Motor neuron (in vitro differentiated cells): ENCODE data around the gene MTA3. TPM values are rescaled to one million over a fixed set of nuclear protein-coding genes. Genes with fewer than 3 reads are reported as not detected.

Experiments
- ATAC-seq, 8 experiments: fragments of 200-7000 bp; cut with Tn5 transposase; replicated peaks in 6 of 8; 2 replicates each; pipeline ENCODE4 v1.8.0; 2021; ENCODE audit warnings: mild to moderate bottlenecking in 8 of 8, moderate library complexity in 8 of 8
- H3K27ac ChIP-seq, 2 donors: fragments of 250-450 bp; sonication (Bioruptor Pico); 2 replicates each; pipeline ENCODE4 v1.9.0; 2021; ENCODE audit warnings: antibody characterized with exemption in 2 of 2, mild to moderate bottlenecking in 2 of 2, moderate library complexity in 1 of 2
- H3K4me1 ChIP-seq, 2 donors: fragments of 250-450 bp; sonication (Bioruptor Pico); replicated peaks in 1 of 2; 2 replicates each; pipeline ENCODE4 v1.6.1; 2021; ENCODE audit warnings: antibody characterized with exemption in 2 of 2, mild to moderate bottlenecking in 2 of 2, moderate library complexity in 1 of 2
- H3K4me3 ChIP-seq, 5 donors: fragments of 250-450 bp; sonication (Bioruptor Pico); 2 replicates each; pipeline ENCODE4 v1.9.0; 2021; ENCODE audit warnings: antibody characterized with exemption in 5 of 5, mild to moderate bottlenecking in 5 of 5, moderate library complexity in 4 of 5
- WGBS, 10 experiments: fragments of 450-650 bp; shearing (Covaris generic); methylation state at CpG; one replicate each; pipeline ENCODE4 v1.0.0; 2022; 5-methylcytosine and 5-hydroxymethylcytosine counted together
- in situ Hi-C, 9 experiments: fragments of 400-800 bp; cut with MboI; loops; one replicate each; pipeline ENCODE4 v1.15.0; 2021; ENCODE audit warnings: low sequenced_read_pairs in 9 of 9, low pct_unique_long_range_greater_than_20kb in 2 of 9; ENCODE audit not compliant: unreplicated experiment in 9 of 9
- total RNA-seq, 8 experiments: library from RNA; unstranded; fragments of 300-600 nt; gene quantifications; 2 replicates each; pipeline versions ENCODE4 v1.2.3 to v1.2.4, GENCODE V29; 2022

MTA3 gene
- total RNA-seq, 8 experiments from 2014 or later: 23.1 to 85.9 (median 34.6) TPM

DNA sequence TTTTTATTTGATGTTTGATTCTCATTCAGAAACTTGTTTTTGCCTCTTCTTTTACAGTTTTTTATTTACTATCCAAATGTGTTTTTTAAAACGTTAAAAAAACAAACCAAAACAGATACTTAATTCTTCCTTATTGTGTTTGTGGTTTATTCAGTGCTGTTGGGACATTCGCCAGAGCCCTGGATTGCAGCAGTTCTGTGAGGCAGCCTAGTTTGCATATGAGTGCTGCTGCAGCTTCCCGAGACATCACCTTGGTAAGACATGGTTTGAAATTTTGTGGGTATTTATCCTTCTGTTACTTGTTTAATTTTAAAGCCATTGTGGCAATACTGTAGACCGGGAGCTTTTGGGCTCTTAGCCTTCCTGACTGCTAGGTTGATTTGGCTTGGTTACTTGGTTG, 91.2 kb downstream of the MTA3 start:
- in situ Hi-C loops: loop anchor here in 5 of 9 experiments (10.0 to 25.0 kb wide), 4 partner anchors 145 to 572 kb away; partner anchors contain the start of gene KCNG3 (in 1 of the 5)
- WGBS, 10 experiments: 0 to 69% (median 29%) methylated on average over 1 to 4 of the region's 4 CpGs
- Histone ChIP-seq H3K4me1 (peaks cover 0 to 4% of the 10 kb centered on the region in 2 donors), H3K27ac (no peak overlapping the region), H3K4me3 (no peak overlapping the region)
- ATAC-seq: peak in 3 of 8 experiments; percentile 37 to 77 (median 44)

DNA sequence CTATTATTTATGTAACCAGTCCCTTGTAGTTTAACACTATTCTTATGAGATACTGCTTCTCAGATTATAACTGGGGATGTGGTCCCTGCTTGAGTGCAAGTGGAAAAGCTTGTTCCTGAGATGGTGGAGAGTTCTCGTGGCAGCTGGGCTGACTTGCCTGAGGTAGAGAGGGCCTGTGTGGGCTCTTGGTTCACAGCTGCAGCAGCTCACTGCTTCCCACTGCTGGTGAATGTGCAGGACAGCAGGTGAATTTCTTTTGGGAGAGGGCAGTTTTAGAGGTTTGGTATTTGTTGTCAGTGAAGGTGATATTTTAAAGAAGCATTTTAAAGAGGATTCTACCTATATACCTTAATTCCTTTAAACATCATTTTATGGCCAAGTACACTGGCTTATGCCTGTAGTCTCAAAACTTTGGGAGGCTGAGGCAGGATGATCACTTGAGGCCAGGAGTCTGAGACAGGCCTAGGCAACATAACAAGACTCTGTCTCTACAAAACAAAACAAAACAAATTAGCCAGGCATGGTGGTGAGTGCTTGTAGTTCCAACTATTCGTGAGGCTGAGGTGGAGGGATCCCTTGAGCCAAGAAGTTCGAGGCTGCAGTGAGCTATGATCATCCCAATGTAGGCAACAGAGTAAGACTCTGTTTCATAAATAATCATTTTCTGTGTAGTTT, 94.8 kb downstream of the MTA3 start:
- peaks cover 6 to 11% of the 10 kb centered on the region in 2 donors for H3K4me1 ChIP-seq
- in situ Hi-C loops: loop anchor here in 5 of 9 experiments (10.0 to 25.0 kb wide), 4 partner anchors 148 to 576 kb away; partner anchors contain the start of gene KCNG3 (in 1 of the 5)
- H3K4me3 ChIP-seq: no peak overlapping the region
- peak; percentile 71 to 92 (median 84) for ATAC-seq
- 0 to 67% (median 47%) methylated on average over 1 to 3 of the region's 3 CpGs; no CpG with 5 or more reads in 1 of the 10 experiments for WGBS, 10 experiments
- H3K27ac ChIP-seq: no peak overlapping the region

DNA sequence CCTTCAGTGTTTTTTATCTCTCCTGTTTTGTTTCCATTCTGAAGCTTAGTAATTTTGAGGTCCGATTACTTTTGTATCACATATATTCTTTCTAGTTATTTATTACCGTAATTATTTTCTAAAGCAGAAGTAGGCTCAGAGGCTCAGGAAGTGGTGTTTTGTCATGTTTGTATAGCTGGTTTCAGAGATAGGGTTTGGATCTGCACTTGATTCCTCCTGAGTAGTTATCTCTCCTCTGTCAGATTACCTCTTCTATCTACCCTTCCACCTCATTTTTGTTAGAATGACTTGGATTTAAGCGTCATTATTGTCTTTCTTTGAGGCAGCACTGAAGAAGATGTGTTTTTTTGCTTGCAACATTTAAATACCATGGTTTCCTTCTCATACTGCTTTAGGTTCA, 95.4 kb downstream of the MTA3 start:
- in situ Hi-C loops: loop anchor here in 5 of 9 experiments (10.0 to 25.0 kb wide), 4 partner anchors 149 to 577 kb away; partner anchors contain the start of gene KCNG3 (in 1 of the 5)
- H3K27ac ChIP-seq: no peak overlapping the region

GRCh38 chr2:42673989-42674579, 105.7 kb downstream of the MTA3 start:
- no peak for ATAC-seq
- H3K4me1 ChIP-seq: no peaks in the 10 kb centered on the region
- WGBS, 10 experiments: 80 to 100% (median 100%) methylated on average over 1 of the region's 1 CpG; no CpG with 5 or more reads in 2 of the 10 experiments
- no peak overlapping the region for H3K27ac ChIP-seq
- in situ Hi-C loops: loop anchor here in 3 of 9 experiments (25.0 kb wide), 2 partner anchors 162 to 587 kb away; no protein-coding TSS in a partner anchor
- H3K4me3 ChIP-seq: no peak overlapping the region

More for the DNA sequence above, 95.4 kb downstream of the MTA3 start:
- no peak overlapping the region for H3K4me3 ChIP-seq
- 90 to 100% (median 100%) methylated on average over 2 to 3 of the region's 3 CpGs; no CpG with 5 or more reads in 1 of the 10 experiments for WGBS, 10 experiments
- H3K4me1 ChIP-seq: peaks cover 7 to 15% of the 10 kb centered on the region in 2 donors
- ATAC-seq: no peak

DNA sequence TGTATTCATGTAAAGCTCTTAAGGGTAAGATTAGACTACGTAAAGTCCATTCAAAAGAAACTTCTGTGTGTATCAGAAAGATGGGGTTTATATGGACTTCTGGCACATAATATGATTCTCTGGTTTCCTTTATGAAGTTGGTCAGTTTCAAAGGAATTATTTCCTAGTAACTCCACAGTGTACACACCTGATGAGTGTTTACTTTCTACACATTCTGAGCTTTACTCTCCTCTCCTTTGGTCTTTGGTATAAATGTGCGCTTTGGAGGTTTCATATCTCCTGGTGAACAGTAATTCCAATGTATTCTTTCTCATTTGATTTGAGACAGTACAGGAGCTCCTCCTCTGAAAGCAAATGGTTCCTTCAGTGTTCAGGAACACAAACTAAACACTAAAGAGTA, 107.4 kb downstream of the MTA3 start:
- no peak overlapping the region for H3K4me3 ChIP-seq
- WGBS, 10 experiments: 80 to 100% (median 100%) methylated on average over 1 to 2 of the region's 2 CpGs; no CpG with 5 or more reads in 1 of the 10 experiments
- in situ Hi-C loops: no loop called here
- H3K4me1 ChIP-seq: no peaks in the 10 kb centered on the region
- ATAC-seq: peak in 1 of 8 experiments; percentile 54
- H3K27ac ChIP-seq: no peak overlapping the region

- in situ Hi-C loops: no loop called here
- no peak overlapping the region for H3K27ac ChIP-seq
- no peaks in the 10 kb centered on the region for H3K4me1 ChIP-seq
- H3K4me3 ChIP-seq: no peak overlapping the region
- WGBS, 10 experiments: 63 to 94% (median 86%) methylated on average over 2 to 4 of the region's 5 CpGs; no CpG with 5 or more reads in 5 of the 10 experiments
- no peak for ATAC-seq
Observed at GRCh38 chr2:42685303-42685702, 116.9 kb downstream of the MTA3 start.

GRCh38 chr2:42693013-42693615, 124.7 kb downstream of the MTA3 start:
- H3K4me3 ChIP-seq: no peak overlapping the region
- no CpG with 5 or more reads among the region's 2 CpGs for WGBS, 10 experiments
- in situ Hi-C loops: no loop called here
- no peaks in the 10 kb centered on the region for H3K4me1 ChIP-seq
- no peak for ATAC-seq
- H3K27ac ChIP-seq: no peak overlapping the region

- Histone ChIP-seq H3K4me3 (no peak overlapping the region), H3K4me1 (no peaks in the 10 kb centered on the region), H3K27ac (no peak overlapping the region)
- in situ Hi-C loops: no loop called here
- WGBS, 10 experiments: 96 to 100% (median 100%) methylated on average over 1 to 3 of the region's 5 CpGs; no CpG with 5 or more reads in 5 of the 10 experiments
- peak in 1 of 8 experiments; percentile 49 for ATAC-seq
Observed at GRCh38 chr2:42693688-42694479, 125.5 kb downstream of the MTA3 start.

- in situ Hi-C loops: no loop called here
- no peak overlapping the region for H3K27ac ChIP-seq
- peak in 1 of 8 experiments; percentile 40 for ATAC-seq
- H3K4me1 ChIP-seq: no peaks in the 10 kb centered on the region
- no peak overlapping the region for H3K4me3 ChIP-seq
Observed at GRCh38 chr2:42696987-42697386, 128.6 kb downstream of the MTA3 start.

- 47 to 100% (median 89%) methylated on average over 1 to 4 of the region's 4 CpGs; no CpG with 5 or more reads in 4 of the 10 experiments for WGBS, 10 experiments
- Histone ChIP-seq H3K27ac (no peak overlapping the region), H3K4me3 (no peak overlapping the region), H3K4me1 (no peaks in the 10 kb centered on the region)
- in situ Hi-C loops: no loop called here
- ATAC-seq: no peak
Observed at GRCh38 chr2:42698940-42699339, 130.5 kb downstream of the MTA3 start.

- peak in 1 of 8 experiments; percentile 11 for ATAC-seq
- in situ Hi-C loops: no loop called here
- WGBS, 10 experiments: 80% methylated on average over 1 of the region's 3 CpGs; no CpG with 5 or more reads in 8 of the 10 experiments
- H3K4me1 ChIP-seq: no peaks in the 10 kb centered on the region
- H3K27ac ChIP-seq: no peak overlapping the region
- no peak overlapping the region for H3K4me3 ChIP-seq
Observed at GRCh38 chr2:42706836-42707235, 138.4 kb downstream of the MTA3 start.

DNA sequence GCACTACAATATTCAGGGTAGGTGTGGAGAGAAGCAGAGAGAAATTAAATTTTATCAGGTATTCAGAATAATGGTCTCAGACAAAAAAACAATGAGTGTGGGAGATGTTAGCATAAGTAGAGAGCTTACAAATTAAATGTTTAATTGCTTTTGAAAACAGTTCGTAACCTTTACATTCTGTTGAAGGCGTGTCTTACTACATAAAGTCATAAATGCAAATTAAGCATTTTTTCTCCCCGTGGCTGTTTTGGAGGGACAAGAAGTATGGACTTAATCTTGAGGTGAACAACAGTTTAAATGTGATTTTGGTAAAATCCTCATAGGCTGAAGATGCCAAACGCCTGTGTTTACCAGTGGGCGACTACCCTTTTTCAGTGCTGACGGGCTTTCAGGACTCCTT, 139.7 kb downstream of the MTA3 start:
- ATAC-seq: peak in 1 of 8 experiments; percentile 55
- WGBS, 10 experiments: 14 to 100% (median 79%) methylated on average over 1 to 6 of the region's 6 CpGs
- H3K4me1 ChIP-seq: no peaks in the 10 kb centered on the region
- no peak overlapping the region for H3K27ac ChIP-seq
- no peak overlapping the region for H3K4me3 ChIP-seq
- in situ Hi-C loops: no loop called here
